K562 (cell line): Measurements from ENCODE around the gene ATXN1L. TPM values are rescaled to one million over a fixed set of nuclear protein-coding genes. Genes with fewer than 3 reads are reported as not detected.

Experiments used
- BRD4 ChIP-seq: fragments of 200-600 bp; sonication (generic); IDR thresholded peaks from 2 replicates; pipeline ENCODE4 v1.6.1; 2017; ENCODE audit warnings: inconsistent platforms
- CBFA2T2 ChIP-seq: fragments of 450-650 bp; conservative IDR thresholded peaks from 2 replicates; pipeline ENCODE4 v1.6.1; 2017; ENCODE audit warnings: mild to moderate bottlenecking
- CSDE1 ChIP-seq, 2 experiments: fragments of 450-650 bp; IDR thresholded peaks; 2 replicates each; pipeline ENCODE4 v1.6.1; 2016; ENCODE audit warnings: mild to moderate bottlenecking in 1 of 2
- DACH1 ChIP-seq: fragments of 450-650 bp; IDR thresholded peaks from 2 replicates; pipeline ENCODE4 v1.6.1; 2018; ENCODE audit not compliant: partially characterized antibody
- DMBX1 ChIP-seq: fragments of 250-450 bp; sonication (Bioruptor Pico); IDR thresholded peaks from 2 replicates; pipeline ENCODE4 v1.8.0; 2022; ENCODE audit warnings: inconsistent platforms, mild to moderate bottlenecking, moderate library complexity, borderline replicate concordance
- EHMT2 ChIP-seq: fragments of 450-650 bp; IDR thresholded peaks from 2 replicates; pipeline ENCODE4 v1.6.1; 2018; ENCODE audit warnings: antibody characterized with exemption
- FOS ChIP-seq: IDR thresholded peaks from 3 replicates; pipeline ENCODE4 v1.6.1; 2011; ENCODE audit not compliant: insufficient read length; ENCODE audit errors: extremely low read depth
- FUS ChIP-seq: fragments of 200-400 bp; formaldehyde crosslinking; optimal IDR thresholded peaks from 2 replicates; pipeline ENCODE3; 2017; ENCODE audit warnings: low read depth, low read length
- NCOA4 ChIP-seq: fragments of 450-650 bp; IDR thresholded peaks from 2 replicates; pipeline ENCODE4 v1.6.1; 2018; ENCODE audit warnings: mild to moderate bottlenecking; ENCODE audit not compliant: partially characterized antibody
- NCOR1 ChIP-seq: fragments of 450-650 bp; IDR thresholded peaks from 2 replicates; pipeline ENCODE4 v1.6.1; 2016; ENCODE audit warnings: mild to moderate bottlenecking, moderate library complexity
- RNF2 ChIP-seq: sonication (generic); IDR thresholded peaks from 2 replicates; pipeline ENCODE4 v1.6.1; 2016
- SMAD2 ChIP-seq: fragments of 150-350 bp; IDR thresholded peaks from 2 replicates; pipeline ENCODE4 v1.6.1; 2014; ENCODE audit warnings: low read depth, mild to moderate bottlenecking, low read length
- SNRNP70 ChIP-seq: fragments of 200-400 bp; formaldehyde crosslinking; optimal IDR thresholded peaks from 2 replicates; pipeline ENCODE3; 2017; ENCODE audit warnings: low read depth, low read length
- TAF1 ChIP-seq: IDR thresholded peaks from 2 replicates; pipeline ENCODE4 v1.6.1; 2011; ENCODE audit warnings: mild to moderate bottlenecking, low read length, moderate library complexity; ENCODE audit not compliant: insufficient read depth, control insufficient read depth, severe bottlenecking; ENCODE audit errors: extremely low read depth
- TAF15 ChIP-seq: fragments of 200-400 bp; formaldehyde crosslinking; IDR thresholded peaks from 2 replicates; pipeline ENCODE4 v1.6.1; 2017; ENCODE audit warnings: mild to moderate bottlenecking, low read depth, low read length, moderate library complexity
- ZEB2 ChIP-seq: fragments of 450-650 bp; IDR thresholded peaks from 2 replicates; pipeline ENCODE4 v1.6.1; 2016
- ZKSCAN1 ChIP-seq: fragments of 150-350 bp; IDR thresholded peaks from 2 replicates; pipeline ENCODE4 v1.6.1; 2016; ENCODE audit warnings: low read depth, low read length
- ZNF165 ChIP-seq: fragments of 250-450 bp; sonication (Bioruptor Pico); IDR thresholded peaks from 2 replicates; pipeline ENCODE4 v1.4.0; 2020; ENCODE audit warnings: borderline replicate concordance
- polyA plus RNA-seq, 8 experiments: library from polyadenylated mRNA; depleted of rRNA in 4 of 8; stranded (reverse) in 5 of 8; unstranded in 3 of 8; fragments of >200 nt; fragmentation: Nextera tagmentation in 2 of 8; fragmentation: Illumina TruSeq in 1 of 8; extraction: Ambion mirVana in 2 of 8; extraction: Trizol in 1 of 8; gene quantifications; 2 replicates each; pipeline versions ENCODE4 v1.2.1 to v1.2.3, GENCODE V29; 2011 to 2014; ENCODE audit warnings: inconsistent platforms in 1 of 8, missing spikeins in 1 of 8
- total RNA-seq, 7 experiments: library from RNA; depleted of rRNA in 6 of 7; stranded (reverse); fragments of >200 nt in 6 of 7; fragmentation: Illumina TruSeq in 2 of 7; extraction: Trizol in 2 of 7; gene quantifications; 2 replicates each; pipeline versions ENCODE4 v1.2.1 to v1.2.3, GENCODE V29; 2011 to 2021; ENCODE audit warnings: low replicate concordance in 1 of 7
- TF ChIP-seq, protein P1 (sequence below): sonication (generic); formaldehyde crosslinking; IDR thresholded peaks from 2 replicates; pipeline ENCODE4 v1.8.0; 2022; ENCODE audit warnings: mild to moderate bottlenecking, missing genetic modification reagents
- TF ChIP-seq, protein P2 (sequence below): fragments of 250-450 bp; sonication (Bioruptor Pico); IDR thresholded peaks from 2 replicates; pipeline ENCODE4 v1.4.0; 2020
- TF ChIP-seq, protein P3 (sequence below): fragments of 200-800 bp; sonication (Bioruptor generic); IDR thresholded peaks from 2 replicates; pipeline ENCODE4 v1.6.1; 2017; ENCODE audit warnings: missing genetic modification characterization, missing compliant biosample characterization
- TF ChIP-seq, protein P4 (sequence below): fragments of 250-450 bp; sonication (Bioruptor Pico); IDR thresholded peaks from 2 replicates; pipeline ENCODE4 v1.9.0; 2021; ENCODE audit warnings: mild to moderate bottlenecking

The ATXN1L gene
- total and polyA plus RNA-seq, 9 of the 15 experiments (the other 6 are each of a cell fraction or from before 2014, with no cell fraction given): 1.4 to 11.3 (median 9.3) TPM

DNA sequence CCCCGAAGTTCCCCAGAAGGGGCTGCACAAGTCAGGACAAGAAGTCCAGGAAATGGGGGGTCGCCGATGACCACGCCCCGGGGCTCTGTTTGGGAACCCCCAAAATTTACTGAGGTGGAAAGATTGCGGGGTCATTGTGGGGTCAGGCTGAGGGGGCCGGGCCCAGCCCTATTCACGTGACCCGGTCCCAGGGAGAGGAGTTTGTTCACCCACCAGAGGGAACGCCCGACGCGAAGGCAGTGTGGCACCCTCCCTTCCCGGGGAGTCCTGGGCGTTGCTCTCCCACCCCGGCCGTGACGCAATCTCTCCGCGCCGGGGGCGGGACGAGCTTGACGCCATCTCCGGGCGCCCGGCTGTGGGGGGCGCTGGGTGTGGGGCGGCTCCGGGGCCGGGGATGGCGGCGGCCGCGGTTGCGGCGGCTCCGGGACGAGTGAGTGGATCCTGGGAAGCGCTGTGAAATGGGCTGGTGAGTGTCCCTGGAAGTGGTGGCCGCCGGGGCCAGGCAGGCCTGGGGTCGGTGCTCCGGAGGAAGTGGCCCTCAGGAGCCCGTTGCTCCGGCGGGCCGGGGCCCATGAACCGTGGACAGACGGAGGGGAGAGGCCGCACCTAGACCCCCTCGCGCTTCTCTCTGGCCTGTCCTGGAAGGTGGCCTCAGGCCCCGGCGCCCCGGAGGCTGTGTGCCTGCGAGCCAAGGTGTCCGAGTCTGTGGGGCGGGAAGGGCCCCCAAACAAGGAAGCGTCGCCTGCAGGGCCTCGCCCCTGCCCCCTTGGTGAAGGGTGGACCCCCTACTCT is at the start of gene ATXN1L (continued):
- peak in 1 of 2 experiments; percentile 90; a peak in 2 of 4 replicates for TF ChIP-seq CSDE1 (IDR thresholded peaks at IDR 0.05)
- TF ChIP-seq NCOA4: no peak
- peak; percentile 68; the same call in 1 of the 2 replicates for TF ChIP-seq DMBX1 (CRISPR knock-in tag)
- no peak for TF ChIP-seq FUS
- TF ChIP-seq, protein P1, sequence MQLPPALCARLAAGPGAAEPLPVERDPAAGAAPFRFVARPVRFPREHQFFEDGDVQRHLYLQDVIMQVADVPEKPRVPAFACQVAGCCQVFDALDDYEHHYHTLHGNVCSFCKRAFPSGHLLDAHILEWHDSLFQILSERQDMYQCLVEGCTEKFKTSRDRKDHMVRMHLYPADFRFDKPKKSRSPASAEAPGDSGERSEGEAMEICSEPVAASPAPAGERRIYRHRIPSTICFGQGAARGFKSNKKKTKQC (CRISPR knock-in tag): no peak
- TF ChIP-seq, protein P2, sequence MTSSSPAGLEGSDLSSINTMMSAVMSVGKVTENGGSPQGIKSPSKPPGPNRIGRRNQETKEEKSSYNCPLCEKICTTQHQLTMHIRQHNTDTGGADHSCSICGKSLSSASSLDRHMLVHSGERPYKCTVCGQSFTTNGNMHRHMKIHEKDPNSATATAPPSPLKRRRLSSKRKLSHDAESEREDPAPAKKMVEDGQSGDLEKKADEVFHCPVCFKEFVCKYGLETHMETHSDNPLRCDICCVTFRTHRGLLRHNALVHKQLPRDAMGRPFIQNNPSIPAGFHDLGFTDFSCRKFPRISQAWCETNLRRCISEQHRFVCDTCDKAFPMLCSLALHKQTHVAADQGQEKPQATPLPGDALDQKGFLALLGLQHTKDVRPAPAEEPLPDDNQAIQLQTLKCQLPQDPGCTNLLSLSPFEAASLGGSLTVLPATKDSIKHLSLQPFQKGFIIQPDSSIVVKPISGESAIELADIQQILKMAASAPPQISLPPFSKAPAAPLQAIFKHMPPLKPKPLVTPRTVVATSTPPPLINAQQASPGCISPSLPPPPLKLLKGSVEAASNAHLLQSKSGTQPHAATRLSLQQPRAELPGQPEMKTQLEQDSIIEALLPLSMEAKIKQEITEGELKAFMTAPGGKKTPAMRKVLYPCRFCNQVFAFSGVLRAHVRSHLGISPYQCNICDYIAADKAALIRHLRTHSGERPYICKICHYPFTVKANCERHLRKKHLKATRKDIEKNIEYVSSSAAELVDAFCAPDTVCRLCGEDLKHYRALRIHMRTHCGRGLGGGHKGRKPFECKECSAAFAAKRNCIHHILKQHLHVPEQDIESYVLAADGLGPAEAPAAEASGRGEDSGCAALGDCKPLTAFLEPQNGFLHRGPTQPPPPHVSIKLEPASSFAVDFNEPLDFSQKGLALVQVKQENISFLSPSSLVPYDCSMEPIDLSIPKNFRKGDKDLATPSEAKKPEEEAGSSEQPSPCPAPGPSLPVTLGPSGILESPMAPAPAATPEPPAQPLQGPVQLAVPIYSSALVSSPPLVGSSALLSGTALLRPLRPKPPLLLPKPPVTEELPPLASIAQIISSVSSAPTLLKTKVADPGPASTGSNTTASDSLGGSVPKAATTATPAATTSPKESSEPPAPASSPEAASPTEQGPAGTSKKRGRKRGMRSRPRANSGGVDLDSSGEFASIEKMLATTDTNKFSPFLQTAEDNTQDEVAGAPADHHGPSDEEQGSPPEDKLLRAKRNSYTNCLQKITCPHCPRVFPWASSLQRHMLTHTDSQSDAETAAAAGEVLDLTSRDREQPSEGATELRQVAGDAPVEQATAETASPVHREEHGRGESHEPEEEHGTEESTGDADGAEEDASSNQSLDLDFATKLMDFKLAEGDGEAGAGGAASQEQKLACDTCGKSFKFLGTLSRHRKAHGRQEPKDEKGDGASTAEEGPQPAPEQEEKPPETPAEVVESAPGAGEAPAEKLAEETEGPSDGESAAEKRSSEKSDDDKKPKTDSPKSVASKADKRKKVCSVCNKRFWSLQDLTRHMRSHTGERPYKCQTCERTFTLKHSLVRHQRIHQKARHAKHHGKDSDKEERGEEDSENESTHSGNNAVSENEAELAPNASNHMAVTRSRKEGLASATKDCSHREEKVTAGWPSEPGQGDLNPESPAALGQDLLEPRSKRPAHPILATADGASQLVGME: 0 out of 2 replicates have a peak, but pooled peaks have one; percentile 26
- TF ChIP-seq, protein P3, sequence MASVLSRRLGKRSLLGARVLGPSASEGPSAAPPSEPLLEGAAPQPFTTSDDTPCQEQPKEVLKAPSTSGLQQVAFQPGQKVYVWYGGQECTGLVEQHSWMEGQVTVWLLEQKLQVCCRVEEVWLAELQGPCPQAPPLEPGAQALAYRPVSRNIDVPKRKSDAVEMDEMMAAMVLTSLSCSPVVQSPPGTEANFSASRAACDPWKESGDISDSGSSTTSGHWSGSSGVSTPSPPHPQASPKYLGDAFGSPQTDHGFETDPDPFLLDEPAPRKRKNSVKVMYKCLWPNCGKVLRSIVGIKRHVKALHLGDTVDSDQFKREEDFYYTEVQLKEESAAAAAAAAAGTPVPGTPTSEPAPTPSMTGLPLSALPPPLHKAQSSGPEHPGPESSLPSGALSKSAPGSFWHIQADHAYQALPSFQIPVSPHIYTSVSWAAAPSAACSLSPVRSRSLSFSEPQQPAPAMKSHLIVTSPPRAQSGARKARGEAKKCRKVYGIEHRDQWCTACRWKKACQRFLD: no peak
- TF ChIP-seq SMAD2: no peak
- no peak for TF ChIP-seq SNRNP70
- no peak for TF ChIP-seq ZEB2
- TF ChIP-seq FOS: no peak
- TF ChIP-seq BRD4: no peak
- peak; percentile 27 for TF ChIP-seq DACH1
- TF ChIP-seq RNF2: 0 out of 2 replicates have a peak, but pooled peaks have one; percentile 26
- peak; percentile 50; the same call in 1 of the 2 replicates for TF ChIP-seq ZKSCAN1
- TF ChIP-seq CBFA2T2: 0 out of 2 replicates have a peak, but pooled peaks have one; percentile 12
- TF ChIP-seq, protein P4, sequence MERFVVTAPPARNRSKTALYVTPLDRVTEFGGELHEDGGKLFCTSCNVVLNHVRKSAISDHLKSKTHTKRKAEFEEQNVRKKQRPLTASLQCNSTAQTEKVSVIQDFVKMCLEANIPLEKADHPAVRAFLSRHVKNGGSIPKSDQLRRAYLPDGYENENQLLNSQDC (CRISPR knock-in tag): 0 out of 2 replicates have a peak, but pooled peaks have one; percentile 44
- TF ChIP-seq TAF15: no peak
- no peak for TF ChIP-seq ZNF165
- peak; percentile 29; the same call in 1 of the 2 replicates for TF ChIP-seq NCOR1
- TF ChIP-seq TAF1: peak; percentile 84
- no peak for TF ChIP-seq EHMT2
